CD1c-positive myeloid dendritic cell (primary cell): ENCODE measurements around the gene LHFPL2.

Experiments used
- DNase-seq: peaks from one replicate; pipeline ENCODE4 v3.0.0-alpha.2; 2016; ENCODE audit errors: extremely low spot score

LHFPL2 gene

GRCh38 chr5:78503958-78504653, 144.5 kb downstream of the LHFPL2 start:
- DNase-seq: no peak

GRCh38 chr5:78501411-78502352, 146.9 kb downstream of the LHFPL2 start:
- DNase-seq: no peak

GRCh38 chr5:78500871-78501270, 147.7 kb downstream of the LHFPL2 start:
- DNase-seq: peak; percentile 33

GRCh38 chr5:78500028-78500427, 148.5 kb downstream of the LHFPL2 start:
- no peak for DNase-seq

- no peak for DNase-seq
Measured at GRCh38 chr5:78499485-78499884, 149.1 kb downstream of the LHFPL2 start.

GRCh38 chr5:78497573-78498533, 150.7 kb downstream of the LHFPL2 start:
- no peak for DNase-seq

GRCh38 chr5:78496373-78496772, 152.2 kb downstream of the LHFPL2 start:
- no peak for DNase-seq

GRCh38 chr5:78495800-78496199, 152.8 kb downstream of the LHFPL2 start:
- no peak for DNase-seq

- no peak for DNase-seq
Measured at GRCh38 chr5:78492650-78493049, 155.9 kb downstream of the LHFPL2 start.

- no peak for DNase-seq
Measured at GRCh38 chr5:78492224-78492623, 156.3 kb downstream of the LHFPL2 start.

- no peak for DNase-seq
Measured at GRCh38 chr5:78490709-78491485, 157.7 kb downstream of the LHFPL2 start.

- DNase-seq: no peak
Measured at GRCh38 chr5:78487846-78488245, 160.7 kb downstream of the LHFPL2 start.

GRCh38 chr5:78486218-78486617, 162.4 kb downstream of the LHFPL2 start:
- no peak for DNase-seq

GRCh38 chr5:78483809-78484521, 164.6 kb downstream of the LHFPL2 start:
- peak; percentile 79 for DNase-seq

GRCh38 chr5:78482948-78483347, 165.6 kb downstream of the LHFPL2 start:
- DNase-seq: no peak

GRCh38 chr5:78476795-78477194, 171.8 kb downstream of the LHFPL2 start:
- no peak for DNase-seq

GRCh38 chr5:78475370-78475769, 173.2 kb downstream of the LHFPL2 start:
- no peak for DNase-seq

- no peak for DNase-seq
Measured at GRCh38 chr5:78473751-78474150, 174.8 kb downstream of the LHFPL2 start.

GRCh38 chr5:78472469-78473106, 176.0 kb downstream of the LHFPL2 start:
- no peak for DNase-seq

GRCh38 chr5:78471896-78472295, 176.7 kb downstream of the LHFPL2 start:
- no peak for DNase-seq
